DND-41 (cell line): ENCODE measurements around the gene TMX4.

Experiments used
- ATAC-seq: fragments of 200-7000 bp; cut with Tn5 transposase; 3 replicates; pipeline ENCODE4 v1.9.1; 2021; ENCODE audit warnings: low read depth; ENCODE audit not compliant: insufficient read depth
- DNase-seq: peaks from one replicate; pipeline ENCODE4 v3.0.0-alpha.2; 2020
- H2AFZ ChIP-seq: 2 replicates; pipeline ENCODE4 v1.6.0; 2012; ENCODE audit warnings: low read depth, low read length
- H3K27ac ChIP-seq: 2 replicates; pipeline ENCODE4 v1.5.1; 2012; ENCODE audit warnings: low read length, inconsistent platforms
- H3K27me3 ChIP-seq: fragments of 200-600 bp; sonication (generic); 2 replicates; pipeline ENCODE4 v1.6.0; 2012; ENCODE audit warnings: low read length, mild to moderate bottlenecking, inconsistent platforms; ENCODE audit not compliant: insufficient read depth, poor library complexity
- H3K36me3 ChIP-seq: 2 replicates; pipeline ENCODE4 v1.5.1; 2012; ENCODE audit warnings: low read length, inconsistent platforms; ENCODE audit not compliant: insufficient read depth
- H3K4me1 ChIP-seq: 2 replicates; pipeline ENCODE4 v1.5.1; 2012; ENCODE audit warnings: mild to moderate bottlenecking, low read length; ENCODE audit not compliant: insufficient read depth
- H3K4me2 ChIP-seq: 2 replicates; pipeline ENCODE4 v1.6.0; 2012; ENCODE audit warnings: mild to moderate bottlenecking, moderate library complexity, low read length, inconsistent platforms; ENCODE audit not compliant: insufficient read depth
- H3K4me3 ChIP-seq, 2 experiments: fragments of 200-600 bp in 1 of 2; shearing (Covaris generic) in 1 of 2; 2 replicates each; pipeline ENCODE4 v1.5.1; 2012 to 2016; ENCODE audit warnings: inconsistent platforms in 2 of 2, low read length in 2 of 2, mild to moderate bottlenecking in 2 of 2, low read depth in 1 of 2, moderate library complexity in 1 of 2
- H3K79me2 ChIP-seq: 2 replicates; pipeline ENCODE4 v1.6.0; 2012; ENCODE audit warnings: low read length, inconsistent platforms; ENCODE audit not compliant: insufficient read depth
- H3K9ac ChIP-seq: 2 replicates; pipeline ENCODE4 v1.6.0; 2012; ENCODE audit warnings: low read depth, mild to moderate bottlenecking, inconsistent platforms, low read length, moderate library complexity
- H3K9me3 ChIP-seq: 2 replicates; pipeline ENCODE4 v1.5.1; 2012; ENCODE audit warnings: low read length, moderate library complexity, mild to moderate bottlenecking, inconsistent platforms; ENCODE audit not compliant: insufficient read depth, severe bottlenecking
- H4K20me1 ChIP-seq: 2 replicates; pipeline ENCODE4 v1.6.0; 2012; ENCODE audit warnings: low read length; ENCODE audit not compliant: insufficient read depth
- EZH2 ChIP-seq: IDR thresholded peaks from 3 replicates; pipeline ENCODE4 v1.6.1; 2012; ENCODE audit warnings: borderline replicate concordance, low read depth, mild to moderate bottlenecking, moderate library complexity, low read length, inconsistent platforms; ENCODE audit not compliant: severe bottlenecking
- TF ChIP-seq, protein P1 (sequence below): IDR thresholded peaks from 2 replicates; pipeline ENCODE4 v1.5.1; 2012; ENCODE audit warnings: borderline replicate concordance, low read length, moderate library complexity, mild to moderate bottlenecking; ENCODE audit not compliant: poor library complexity, severe bottlenecking; ENCODE audit errors: extremely low read depth

Gene TMX4

DNA sequence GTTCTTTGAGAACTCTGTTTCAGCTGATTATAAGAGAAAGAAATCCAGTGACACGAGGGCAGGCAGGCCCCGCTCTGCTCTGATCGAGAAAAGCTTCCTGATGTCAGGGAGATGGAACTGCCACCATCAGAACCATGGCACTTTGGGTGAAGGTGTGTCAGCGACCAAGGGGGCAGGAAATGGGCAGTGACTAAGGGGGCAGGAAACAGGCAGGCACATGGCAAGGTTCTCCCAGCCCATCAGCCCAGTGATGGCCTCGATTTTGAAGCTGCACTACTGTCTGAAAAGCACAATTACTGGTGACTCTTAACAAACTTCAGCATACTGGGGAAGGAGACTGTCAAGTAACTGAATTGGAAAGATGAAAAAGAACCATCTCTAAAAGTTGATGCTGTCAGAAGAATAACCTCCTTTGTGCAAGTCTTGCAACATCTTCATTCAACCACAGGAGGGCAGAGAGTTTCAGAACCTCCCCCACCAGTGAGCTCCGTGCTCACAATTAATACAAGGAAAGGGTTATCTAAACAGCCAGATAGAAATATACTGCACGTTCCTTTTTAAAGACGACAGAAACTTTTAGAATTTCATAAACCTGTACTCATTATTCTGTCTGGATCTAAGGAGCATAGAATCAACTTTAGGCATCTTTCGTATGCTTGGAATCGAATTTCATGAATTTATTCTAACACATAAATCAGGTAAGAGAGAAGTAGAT is 39.1 kb downstream of the TMX4 start:
- no peak for DNase-seq
- Histone ChIP-seq H2AFZ (no peak overlapping the region), H3K4me2 (no peak overlapping the region), H3K9me3 (no peaks in the 10 kb centered on the region), H3K27me3 (no peaks in the 10 kb centered on the region), H3K36me3 (peaks cover 20% of the 10 kb centered on the region; the same call in 1 of the 2 replicates), H3K4me1 (no peaks in the 10 kb centered on the region), H3K4me3 (no peak overlapping the region), H3K9ac (no peak overlapping the region), H4K20me1 (no peaks in the 10 kb centered on the region), H3K27ac (no peak overlapping the region), H3K79me2 (no peaks in the 10 kb centered on the region)
- peak; percentile 58; the same call in 2 of the 3 replicates for ATAC-seq
- TF ChIP-seq EZH2 = no peak
- TF ChIP-seq, protein P1, sequence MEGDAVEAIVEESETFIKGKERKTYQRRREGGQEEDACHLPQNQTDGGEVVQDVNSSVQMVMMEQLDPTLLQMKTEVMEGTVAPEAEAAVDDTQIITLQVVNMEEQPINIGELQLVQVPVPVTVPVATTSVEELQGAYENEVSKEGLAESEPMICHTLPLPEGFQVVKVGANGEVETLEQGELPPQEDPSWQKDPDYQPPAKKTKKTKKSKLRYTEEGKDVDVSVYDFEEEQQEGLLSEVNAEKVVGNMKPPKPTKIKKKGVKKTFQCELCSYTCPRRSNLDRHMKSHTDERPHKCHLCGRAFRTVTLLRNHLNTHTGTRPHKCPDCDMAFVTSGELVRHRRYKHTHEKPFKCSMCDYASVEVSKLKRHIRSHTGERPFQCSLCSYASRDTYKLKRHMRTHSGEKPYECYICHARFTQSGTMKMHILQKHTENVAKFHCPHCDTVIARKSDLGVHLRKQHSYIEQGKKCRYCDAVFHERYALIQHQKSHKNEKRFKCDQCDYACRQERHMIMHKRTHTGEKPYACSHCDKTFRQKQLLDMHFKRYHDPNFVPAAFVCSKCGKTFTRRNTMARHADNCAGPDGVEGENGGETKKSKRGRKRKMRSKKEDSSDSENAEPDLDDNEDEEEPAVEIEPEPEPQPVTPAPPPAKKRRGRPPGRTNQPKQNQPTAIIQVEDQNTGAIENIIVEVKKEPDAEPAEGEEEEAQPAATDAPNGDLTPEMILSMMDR = peak; percentile 60

DNA sequence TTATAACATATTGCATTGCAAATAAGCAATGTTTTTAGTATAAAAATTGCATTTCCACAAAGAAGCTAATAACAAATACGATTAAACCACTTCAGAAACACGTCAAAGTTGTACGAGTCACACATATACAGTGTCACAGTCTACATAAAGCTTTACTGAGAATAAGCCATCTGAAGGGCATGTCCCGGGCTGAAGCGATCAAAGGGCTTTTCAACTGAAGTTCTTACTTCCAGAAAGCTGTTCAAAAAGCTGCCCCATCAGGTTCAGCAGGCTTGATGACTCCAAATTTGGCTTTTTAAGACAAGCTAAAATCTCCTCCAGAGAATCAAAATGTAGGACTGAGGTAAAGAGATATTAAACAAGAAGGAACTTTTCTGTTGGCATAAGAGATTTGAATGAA is 41.9 kb downstream of the TMX4 start:
- H2AFZ ChIP-seq = no peak overlapping the region
- H3K4me1 ChIP-seq = no peaks in the 10 kb centered on the region
- peaks cover 17% of the 10 kb centered on the region; the same call in 1 of the 2 replicates for H3K36me3 ChIP-seq
- H3K9me3 ChIP-seq = no peaks in the 10 kb centered on the region
- H4K20me1 ChIP-seq = no peaks in the 10 kb centered on the region
- H3K27me3 ChIP-seq = peaks cover 8% of the 10 kb centered on the region
- no peak overlapping the region for H3K4me3 ChIP-seq
- DNase-seq = no peak
- H3K9ac ChIP-seq = no peak overlapping the region
- TF ChIP-seq, protein P1 = no peak
- TF ChIP-seq EZH2 = no peak
- no peak for ATAC-seq
- no peaks in the 10 kb centered on the region for H3K79me2 ChIP-seq
- no peak overlapping the region for H3K4me2 ChIP-seq
- H3K27ac ChIP-seq = no peak overlapping the region

DNA sequence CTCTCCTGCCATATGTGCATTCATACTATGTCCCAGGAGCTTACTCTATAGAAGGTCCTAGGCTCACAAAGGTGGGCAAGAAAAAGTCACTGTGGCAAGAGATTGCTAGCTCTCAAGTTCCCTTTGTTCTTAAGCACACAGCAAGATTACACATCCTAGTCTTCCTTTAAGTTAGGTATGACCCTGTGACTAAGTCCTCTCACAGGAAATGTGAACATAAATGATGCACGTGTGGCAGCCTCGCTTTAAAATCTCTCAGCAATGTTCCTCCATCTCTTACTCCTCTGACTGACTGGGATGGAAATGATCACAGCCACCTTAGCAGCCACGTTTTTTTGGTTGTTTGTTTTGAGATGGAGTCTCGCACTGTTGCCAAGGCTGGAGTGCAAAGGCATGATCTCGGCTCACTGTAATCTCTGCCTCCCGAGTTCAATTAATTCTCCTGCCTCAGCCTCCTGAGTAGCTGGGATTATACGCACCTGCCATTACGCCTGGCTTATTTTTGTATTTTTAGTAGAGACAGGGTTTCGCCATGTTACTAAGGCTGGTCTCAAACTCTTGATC is 43.6 kb downstream of the TMX4 start:
- H2AFZ ChIP-seq = no peak overlapping the region
- ATAC-seq (no peak), DNase-seq (no peak)
- H3K4me2 ChIP-seq = no peak overlapping the region
- TF ChIP-seq EZH2 = no peak
- TF ChIP-seq, protein P1 = no peak
- no peak overlapping the region for H3K27ac ChIP-seq
- no peaks in the 10 kb centered on the region for H3K4me1 ChIP-seq
- H3K9me3 ChIP-seq = no peaks in the 10 kb centered on the region
- H3K36me3 ChIP-seq = peaks cover 5% of the 10 kb centered on the region; the same call in 1 of the 2 replicates
- no peak overlapping the region for H3K4me3 ChIP-seq
- H3K27me3 ChIP-seq = peaks cover 12% of the 10 kb centered on the region
- no peak overlapping the region for H3K9ac ChIP-seq
- no peaks in the 10 kb centered on the region for H4K20me1 ChIP-seq
- no peaks in the 10 kb centered on the region for H3K79me2 ChIP-seq
